MCF 10A (cell line): Measurements from ENCODE around the gene GYPC. TPM values are rescaled to one million over a fixed set of nuclear protein-coding genes. Genes with fewer than 3 reads are reported as not detected.

ENCODE experiments used
- BruUV-seq: library from RNA; stranded (reverse); fragments of 400-500 nt; replicated peaks from 2 replicates; lab custom pipeline; 2021; lab: Mats Ljungman, UMichigan
- CTCF ChIA-PET: fragments of 300-600 bp; sonication (Branson Sonifier 250); formaldehyde crosslinking; extraction: SDS; loops from one replicate; lab custom pipeline; 2021; ENCODE audit warnings: antibody characterized with exemption, inconsistent platforms; lab: Yijun Ruan, JAX
- POLR2A ChIA-PET: fragments of 300-600, 350-650 bp; sonication (Branson Sonifier 250); formaldehyde crosslinking; extraction: SDS; loops from one replicate; lab custom pipeline; 2020; ENCODE audit warnings: antibody characterized with exemption, inconsistent platforms; lab: Yijun Ruan, JAX
- DNase-seq: peaks from one replicate; pipeline ENCODE4 v3.0.0-alpha.2; 2018; ENCODE audit not compliant: unreplicated experiment
- H3K27ac Mint-ChIP-seq: one replicate; pipeline ENCODE4 v1.8.0; 2022; ENCODE audit warnings: mild to moderate bottlenecking, low read depth, mixed read lengths; ENCODE audit not compliant: unreplicated experiment
- H3K27me3 Mint-ChIP-seq: one replicate; pipeline ENCODE4 v1.8.0; 2022; ENCODE audit warnings: mixed read lengths; ENCODE audit not compliant: insufficient read depth, unreplicated experiment
- H3K36me3 Mint-ChIP-seq: one replicate; pipeline ENCODE4 v1.8.0; 2022; ENCODE audit warnings: mild to moderate bottlenecking, moderate library complexity, mixed read lengths; ENCODE audit not compliant: insufficient read depth, unreplicated experiment
- H3K4me1 Mint-ChIP-seq: one replicate; pipeline ENCODE4 v1.8.0; 2022; ENCODE audit warnings: mixed read lengths; ENCODE audit not compliant: insufficient read depth, unreplicated experiment
- H3K4me3 Mint-ChIP-seq: one replicate; pipeline ENCODE4 v1.8.0; 2022; ENCODE audit warnings: mild to moderate bottlenecking, moderate library complexity, mixed read lengths; ENCODE audit not compliant: unreplicated experiment
- H3K9me3 Mint-ChIP-seq: one replicate; pipeline ENCODE4 v1.8.0; 2022; ENCODE audit warnings: mixed read lengths; ENCODE audit not compliant: unreplicated experiment
- intact Hi-C: fragments of 100-400 bp; cut with micrococcal nuclease; formaldehyde crosslinking; loops from 2 replicates; pipeline ENCODE4 v1.14.1; 2022
- total RNA-seq: library from RNA; stranded (reverse); gene quantifications from 2 replicates; pipeline ENCODE4 v1.2.3, GENCODE V29; 2022
- TF ChIP-seq, protein P1 (sequence below): fragments of 200-600 bp; IDR thresholded peaks from one replicate; pipeline ENCODE4 v1.8.0; 2022; ENCODE audit warnings: antibody characterized with exemption, mild to moderate bottlenecking; ENCODE audit not compliant: unreplicated experiment

The GYPC gene
- total RNA-seq, 1 experiment from 2014 or later = not detected

DNA sequence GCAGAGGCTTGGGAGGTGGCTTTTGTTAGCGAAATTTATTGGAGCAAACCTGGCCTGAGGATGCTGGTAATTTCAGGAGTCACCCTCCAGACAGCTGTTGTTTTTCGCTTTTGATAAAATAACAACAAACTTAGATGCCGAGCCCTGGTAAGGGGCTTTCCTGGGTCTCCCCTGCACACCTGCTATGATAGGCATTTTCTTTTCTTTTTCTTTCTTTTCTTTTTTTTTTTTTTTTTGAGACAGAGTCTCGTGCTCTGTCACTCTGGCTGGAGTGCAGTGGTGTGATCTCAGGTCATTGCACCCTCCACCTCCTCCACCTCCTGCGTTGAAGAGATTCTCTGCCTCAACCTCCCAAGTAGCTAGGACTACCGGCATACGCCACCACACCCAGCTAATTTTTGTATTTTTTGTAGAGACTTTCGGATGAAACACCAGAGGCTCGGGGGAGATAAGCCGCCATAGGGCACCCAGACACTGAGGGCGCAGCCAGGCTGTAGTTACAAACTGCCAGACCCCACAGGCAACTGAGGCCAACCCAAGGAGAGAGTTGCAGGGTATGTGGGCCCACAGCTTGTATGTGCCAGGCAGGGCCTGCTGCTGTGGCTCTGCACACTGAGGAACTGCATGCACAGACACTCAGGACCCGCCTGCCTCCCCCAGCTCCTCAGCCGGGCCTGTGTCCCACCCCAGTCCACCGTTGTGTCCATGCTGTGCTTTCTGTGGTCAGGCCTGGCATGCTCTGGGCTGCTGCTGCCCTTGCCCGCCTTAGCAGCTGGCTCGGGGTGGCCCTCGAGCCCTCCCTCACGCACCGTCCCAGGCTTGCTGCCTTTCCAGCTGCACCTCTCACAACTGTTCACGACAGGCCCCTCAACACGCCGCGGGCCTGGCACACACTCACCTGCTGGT, 3.9 kb downstream of the GYPC start:
- DNase-seq = no peak
- H3K27ac Mint-ChIP-seq = no peak overlapping the region
- H3K4me1 Mint-ChIP-seq = peaks cover 20% of the 10 kb centered on the region
- no peak overlapping the region for H3K4me3 Mint-ChIP-seq
- intact Hi-C loops = no loop called here
- H3K9me3 Mint-ChIP-seq = no peaks in the 10 kb centered on the region
- H3K36me3 Mint-ChIP-seq = peaks cover 5% of the 10 kb centered on the region
- CTCF ChIA-PET = no interaction called here
- TF ChIP-seq, protein P1, sequence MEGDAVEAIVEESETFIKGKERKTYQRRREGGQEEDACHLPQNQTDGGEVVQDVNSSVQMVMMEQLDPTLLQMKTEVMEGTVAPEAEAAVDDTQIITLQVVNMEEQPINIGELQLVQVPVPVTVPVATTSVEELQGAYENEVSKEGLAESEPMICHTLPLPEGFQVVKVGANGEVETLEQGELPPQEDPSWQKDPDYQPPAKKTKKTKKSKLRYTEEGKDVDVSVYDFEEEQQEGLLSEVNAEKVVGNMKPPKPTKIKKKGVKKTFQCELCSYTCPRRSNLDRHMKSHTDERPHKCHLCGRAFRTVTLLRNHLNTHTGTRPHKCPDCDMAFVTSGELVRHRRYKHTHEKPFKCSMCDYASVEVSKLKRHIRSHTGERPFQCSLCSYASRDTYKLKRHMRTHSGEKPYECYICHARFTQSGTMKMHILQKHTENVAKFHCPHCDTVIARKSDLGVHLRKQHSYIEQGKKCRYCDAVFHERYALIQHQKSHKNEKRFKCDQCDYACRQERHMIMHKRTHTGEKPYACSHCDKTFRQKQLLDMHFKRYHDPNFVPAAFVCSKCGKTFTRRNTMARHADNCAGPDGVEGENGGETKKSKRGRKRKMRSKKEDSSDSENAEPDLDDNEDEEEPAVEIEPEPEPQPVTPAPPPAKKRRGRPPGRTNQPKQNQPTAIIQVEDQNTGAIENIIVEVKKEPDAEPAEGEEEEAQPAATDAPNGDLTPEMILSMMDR = no peak
- POLR2A ChIA-PET = no interaction called here
- no peaks in the 10 kb centered on the region for H3K27me3 Mint-ChIP-seq
- BruUV-seq = no TSS peak

DNA sequence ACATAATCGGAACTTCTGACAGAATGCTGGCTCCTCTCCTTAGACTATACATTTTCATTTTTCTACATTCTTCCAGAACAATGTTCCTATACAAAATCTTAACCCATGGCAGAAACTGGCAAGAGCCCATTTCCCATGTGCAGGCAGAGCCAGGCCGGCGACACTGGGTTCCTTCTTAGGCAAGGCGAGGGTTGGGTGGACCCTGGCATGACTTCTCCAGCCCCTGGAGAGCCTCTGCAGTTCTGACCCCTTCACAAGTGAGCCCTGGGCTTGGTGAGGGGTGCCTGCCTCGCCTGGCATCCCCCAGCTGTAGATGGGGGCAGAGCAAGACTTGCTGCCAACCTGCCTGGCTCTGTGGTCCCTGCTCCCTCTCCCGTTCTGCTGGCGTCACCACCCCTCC, 5.0 kb downstream of the GYPC start:
- intact Hi-C loops = no loop called here
- Mint-ChIP-seq H3K4me1 (peaks cover 20% of the 10 kb centered on the region), H3K9me3 (no peaks in the 10 kb centered on the region), H3K27ac (no peak overlapping the region), H3K27me3 (no peaks in the 10 kb centered on the region), H3K36me3 (no peaks in the 10 kb centered on the region), H3K4me3 (no peak overlapping the region)
- DNase-seq = no peak
- no TSS peak for BruUV-seq
- TF ChIP-seq, protein P1 = no peak
- CTCF ChIA-PET = no interaction called here
- POLR2A ChIA-PET = no interaction called here

DNA sequence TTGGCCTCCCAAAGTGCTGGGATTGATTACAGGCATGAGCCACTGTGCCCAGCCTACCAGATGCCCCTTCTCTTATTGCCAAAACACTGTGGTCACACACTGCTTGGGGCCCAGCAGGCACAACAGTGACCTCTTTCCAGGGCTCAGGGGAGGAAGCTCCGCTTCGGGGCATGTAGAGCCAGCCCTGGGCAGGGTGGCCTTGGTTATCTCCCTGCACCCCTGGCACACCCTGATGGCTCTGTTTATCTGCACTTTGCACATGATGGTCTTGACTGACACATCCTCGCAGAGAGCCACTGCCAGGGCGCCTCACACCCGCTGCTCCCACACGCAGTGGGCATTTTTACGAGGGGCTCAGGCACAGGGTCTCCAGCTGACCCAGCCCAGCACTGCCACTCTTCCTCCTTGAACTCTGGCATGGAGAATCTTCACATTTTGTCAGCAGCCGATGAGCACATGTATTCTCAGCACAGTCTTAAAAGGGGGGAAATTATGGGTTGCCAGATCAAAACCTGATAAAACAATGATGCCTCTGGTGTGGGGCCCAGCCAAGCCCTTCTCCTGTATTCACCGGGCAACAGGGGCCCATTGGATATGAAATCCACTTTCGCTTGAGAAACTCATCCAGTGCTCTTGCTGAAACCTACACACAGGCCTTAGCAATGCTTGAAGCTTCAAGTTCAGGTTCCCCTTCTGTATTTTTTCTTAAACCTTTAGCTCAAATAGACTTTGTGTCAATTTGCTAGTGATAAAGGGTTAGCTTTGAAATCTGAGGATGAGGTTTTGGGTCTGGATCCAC, 5.9 kb downstream of the GYPC start:
- Mint-ChIP-seq H3K9me3 (no peaks in the 10 kb centered on the region), H3K4me1 (peaks cover 18% of the 10 kb centered on the region), H3K36me3 (no peaks in the 10 kb centered on the region), H3K4me3 (no peak overlapping the region), H3K27ac (no peak overlapping the region), H3K27me3 (no peaks in the 10 kb centered on the region)
- intact Hi-C loops = no loop called here
- ChIA-PET CTCF (interaction anchor here (0.7 to 1.2 kb wide), 2 partner anchors 13 to 122 kb away, joined by 3 to 4 read pairs; no protein-coding TSS in a partner anchor), POLR2A (no interaction called here)
- no peak for DNase-seq
- BruUV-seq = no TSS peak
- TF ChIP-seq, protein P1 = no peak

DNA sequence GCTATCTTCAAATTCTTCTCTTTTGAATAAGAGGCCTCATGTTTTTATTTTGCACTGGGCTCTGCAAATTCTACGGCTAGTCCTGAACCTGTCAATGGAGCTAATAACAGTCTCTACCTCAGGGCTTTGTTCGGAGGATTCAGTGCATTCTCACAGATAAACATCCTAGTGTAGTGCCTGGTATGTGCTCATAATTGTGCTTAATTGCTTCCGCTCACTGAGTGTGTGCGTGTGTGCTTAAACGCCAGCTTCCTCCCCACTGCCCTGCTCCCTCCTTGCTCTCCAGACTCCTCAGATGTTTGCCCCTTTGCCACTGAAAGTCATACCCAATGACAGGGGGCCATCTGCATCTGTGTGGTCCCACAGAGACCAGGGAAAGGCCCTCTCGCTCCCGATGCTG, 6.7 kb downstream of the GYPC start:
- no peak overlapping the region for H3K4me3 Mint-ChIP-seq
- BruUV-seq = no TSS peak
- TF ChIP-seq, protein P1 = no peak
- no peak for DNase-seq
- H3K9me3 Mint-ChIP-seq = no peaks in the 10 kb centered on the region
- H3K4me1 Mint-ChIP-seq = peaks cover 11% of the 10 kb centered on the region
- ChIA-PET CTCF (interaction anchor here (0.5 to 1.2 kb wide), 3 partner anchors 13 to 794 kb away, joined by 3 to 4 read pairs (median 3); no protein-coding TSS in a partner anchor), POLR2A (no interaction called here)
- H3K27ac Mint-ChIP-seq = no peak overlapping the region
- intact Hi-C loops = no loop called here
- no peaks in the 10 kb centered on the region for H3K27me3 Mint-ChIP-seq
- H3K36me3 Mint-ChIP-seq = no peaks in the 10 kb centered on the region
